Stimulated activated memory B cell treated with anti-CD40 and anti-IgM and Interleukin-4, amounts not matched to agents 10 μg/mL and 1 μg/mL and 100 μg/mL, for 72 hours (primary cell): ENCODE results near the gene PPP1R36.
A peak's percentile ranks its signal among the peaks of the same experiment; 100 is the strongest.
"Not testable (repeated sequence)": the region's sequence is repeated elsewhere in the genome, so short reads cannot be mapped to it uniquely, and the experiment has no call there.

Experiments
- ATAC-seq: fragments of 150-1000 bp; cut with Tn5 transposase; 2 replicates; pipeline ENCODE4 v1.10.0; 2021
- H3K27ac Mint-ChIP-seq: one replicate; pipeline ENCODE4 v1.8.0; 2022; ENCODE audit warnings: mild to moderate bottlenecking, mixed read lengths
- H3K27me3 Mint-ChIP-seq: one replicate; pipeline ENCODE4 v1.8.0; 2022; ENCODE audit warnings: mixed read lengths
- H3K36me3 Mint-ChIP-seq: one replicate; pipeline ENCODE4 v1.8.0; 2022; ENCODE audit warnings: mixed read lengths
- H3K4me1 Mint-ChIP-seq: one replicate; pipeline ENCODE4 v1.8.0; 2022; ENCODE audit warnings: mixed read lengths
- H3K4me3 Mint-ChIP-seq: one replicate; pipeline ENCODE4 v1.8.0; 2022; ENCODE audit warnings: mild to moderate bottlenecking, moderate library complexity, mixed read lengths
- H3K9me3 Mint-ChIP-seq: one replicate; pipeline ENCODE4 v1.8.0; 2022; ENCODE audit warnings: mixed read lengths

Gene PPP1R36

GRCh38 chr14:64610049-64610746, 60.4 kb downstream of the PPP1R36 start:
- no peak overlapping the region for H3K4me3 Mint-ChIP-seq
- H3K27me3 Mint-ChIP-seq, result peaks cover 16% of the 10 kb centered on the region
- H3K9me3 Mint-ChIP-seq, result no peaks in the 10 kb centered on the region
- H3K27ac Mint-ChIP-seq, result no peak overlapping the region
- H3K4me1 Mint-ChIP-seq, result no peaks in the 10 kb centered on the region
- ATAC-seq, result no peak
- no peaks in the 10 kb centered on the region for H3K36me3 Mint-ChIP-seq

- H3K4me3 Mint-ChIP-seq, result no peak overlapping the region
- no peak for ATAC-seq
- no peaks in the 10 kb centered on the region for H3K36me3 Mint-ChIP-seq
- no peaks in the 10 kb centered on the region for H3K9me3 Mint-ChIP-seq
- H3K4me1 Mint-ChIP-seq, result no peaks in the 10 kb centered on the region
- H3K27ac Mint-ChIP-seq, result no peak overlapping the region
- H3K27me3 Mint-ChIP-seq, result peaks cover 3% of the 10 kb centered on the region
Observed at GRCh38 chr14:64611358-64612020, 61.7 kb downstream of the PPP1R36 start.

GRCh38 chr14:64612021-64612380, 62.2 kb downstream of the PPP1R36 start:
- H3K27me3 Mint-ChIP-seq, result no peaks in the 10 kb centered on the region
- H3K27ac Mint-ChIP-seq, result no peak overlapping the region
- H3K4me1 Mint-ChIP-seq, result no peaks in the 10 kb centered on the region

GRCh38 chr14:64612971-64613666, 63.4 kb downstream of the PPP1R36 start:
- H3K4me3 Mint-ChIP-seq, result no peak overlapping the region

More at GRCh38 chr14:64612021-64612380, 62.2 kb downstream of the PPP1R36 start:
- no peak for ATAC-seq
- no peak overlapping the region for H3K4me3 Mint-ChIP-seq
- H3K36me3 Mint-ChIP-seq, result no peaks in the 10 kb centered on the region
- H3K9me3 Mint-ChIP-seq, result no peaks in the 10 kb centered on the region

GRCh38 chr14:64614166-64614565, 64.4 kb downstream of the PPP1R36 start:
- ATAC-seq, result no peak
- Mint-ChIP-seq H3K36me3 (no peaks in the 10 kb centered on the region), H3K4me1 (no peaks in the 10 kb centered on the region), H3K4me3 (no peak overlapping the region), H3K9me3 (no peaks in the 10 kb centered on the region), H3K27ac (no peak overlapping the region), H3K27me3 (no peaks in the 10 kb centered on the region)

More at GRCh38 chr14:64612971-64613666, 63.4 kb downstream of the PPP1R36 start:
- Mint-ChIP-seq H3K36me3 (no peaks in the 10 kb centered on the region), H3K27ac (no peak overlapping the region), H3K9me3 (no peaks in the 10 kb centered on the region), H3K4me1 (no peaks in the 10 kb centered on the region), H3K27me3 (no peaks in the 10 kb centered on the region)
- no peak for ATAC-seq

- Mint-ChIP-seq H3K27ac (no peak overlapping the region), H3K27me3 (no peaks in the 10 kb centered on the region), H3K36me3 (no peaks in the 10 kb centered on the region), H3K9me3 (no peaks in the 10 kb centered on the region), H3K4me3 (no peak overlapping the region), H3K4me1 (no peaks in the 10 kb centered on the region)
- no peak for ATAC-seq
Observed at GRCh38 chr14:64614805-64615391, 65.1 kb downstream of the PPP1R36 start.

GRCh38 chr14:64617872-64618408, 68.2 kb downstream of the PPP1R36 start:
- not testable (repeated sequence) for H3K27ac Mint-ChIP-seq, H3K27me3 Mint-ChIP-seq, H3K36me3 Mint-ChIP-seq, ATAC-seq, H3K9me3 Mint-ChIP-seq, H3K4me3 Mint-ChIP-seq, H3K4me1 Mint-ChIP-seq

GRCh38 chr14:64620910-64621309, 71.1 kb downstream of the PPP1R36 start:
- Mint-ChIP-seq H3K36me3 (no peaks in the 10 kb centered on the region), H3K9me3 (no peaks in the 10 kb centered on the region), H3K4me1 (no peaks in the 10 kb centered on the region), H3K27me3 (peaks cover 12% of the 10 kb centered on the region), H3K4me3 (no peak overlapping the region), H3K27ac (no peak overlapping the region)
- no peak for ATAC-seq

- no peaks in the 10 kb centered on the region for H3K4me1 Mint-ChIP-seq
- peaks cover 12% of the 10 kb centered on the region for H3K27me3 Mint-ChIP-seq
- ATAC-seq, result no peak
Observed at GRCh38 chr14:64623554-64624165, 73.9 kb downstream of the PPP1R36 start.

GRCh38 chr14:64625386-64626232, 75.8 kb downstream of the PPP1R36 start:
- Mint-ChIP-seq H3K9me3 (no peaks in the 10 kb centered on the region), H3K27ac (no peak overlapping the region), H3K27me3 (peaks cover 12% of the 10 kb centered on the region), H3K4me3 (no peak overlapping the region), H3K36me3 (no peaks in the 10 kb centered on the region), H3K4me1 (no peaks in the 10 kb centered on the region)
- no peak for ATAC-seq

More at GRCh38 chr14:64623554-64624165, 73.9 kb downstream of the PPP1R36 start:
- no peaks in the 10 kb centered on the region for H3K36me3 Mint-ChIP-seq
- H3K4me3 Mint-ChIP-seq, result no peak overlapping the region
- H3K27ac Mint-ChIP-seq, result no peak overlapping the region
- no peaks in the 10 kb centered on the region for H3K9me3 Mint-ChIP-seq

GRCh38 chr14:64628940-64629408, 79.2 kb downstream of the PPP1R36 start:
- Mint-ChIP-seq H3K9me3 (no peaks in the 10 kb centered on the region), H3K4me3 (no peak overlapping the region), H3K4me1 (peaks cover 7% of the 10 kb centered on the region), H3K36me3 (no peaks in the 10 kb centered on the region), H3K27ac (no peak overlapping the region), H3K27me3 (peaks cover 6% of the 10 kb centered on the region)
- no peak for ATAC-seq

GRCh38 chr14:64630778-64631177, 81.0 kb downstream of the PPP1R36 start:
- Mint-ChIP-seq H3K27me3 (no peaks in the 10 kb centered on the region), H3K36me3 (no peaks in the 10 kb centered on the region), H3K27ac (no peak overlapping the region), H3K4me3 (no peak overlapping the region), H3K9me3 (no peaks in the 10 kb centered on the region), H3K4me1 (peaks cover 7% of the 10 kb centered on the region)
- ATAC-seq, result no peak

- H3K4me3 Mint-ChIP-seq, H3K27me3 Mint-ChIP-seq, ATAC-seq, H3K36me3 Mint-ChIP-seq, H3K4me1 Mint-ChIP-seq, H3K27ac Mint-ChIP-seq, H3K9me3 Mint-ChIP-seq: not testable (repeated sequence)
Observed at GRCh38 chr14:64631222-64631621, 81.5 kb downstream of the PPP1R36 start.

- Mint-ChIP-seq H3K4me1 (peaks cover 7% of the 10 kb centered on the region), H3K36me3 (no peaks in the 10 kb centered on the region), H3K9me3 (no peaks in the 10 kb centered on the region), H3K27ac (peak overlapping the region; percentile 74), H3K4me3 (no peak overlapping the region), H3K27me3 (no peaks in the 10 kb centered on the region)
- no peak for ATAC-seq
Observed at GRCh38 chr14:64632056-64632455, 82.3 kb downstream of the PPP1R36 start.
